Esophagus muscularis mucosa (tissue), 3 donors: Measurements from ENCODE around the gene CPA5.

ENCODE experiments used
- CTCF ChIP-seq, 3 experiments: fragments of 200-600 bp in 2 of 3; fragments of 450-650 bp in 1 of 3; sonication (generic) in 2 of 3; IDR thresholded peaks; one replicate each; pipeline ENCODE4 v1.5.1; 2017 to 2019; ENCODE audit warnings: antibody characterized with exemption in 3 of 3, mild to moderate bottlenecking in 2 of 3, moderate library complexity in 1 of 3
- POLR2A ChIP-seq: fragments of 450-650 bp; IDR thresholded peaks from one replicate; pipeline ENCODE4 v1.6.1; 2017; ENCODE audit warnings: antibody characterized with exemption, moderate library complexity, mild to moderate bottlenecking, low read depth
- POLR2AphosphoS5 ChIP-seq, 2 donors: sonication (generic); formaldehyde crosslinking; IDR thresholded peaks; one replicate each; pipeline ENCODE4 v1.6.1; 2017; ENCODE audit warnings: antibody characterized with exemption in 2 of 2

- no peak for TF ChIP-seq POLR2AphosphoS5 (IDR thresholded peaks at IDR 0.05)
- TF ChIP-seq CTCF (IDR thresholded peaks at IDR 0.05): no peak
- no peak for TF ChIP-seq POLR2A
Observed at GRCh38 chr7:130342701-130343380, 1.8 kb upstream of the CPA5 start.
